Measurements from ENCODE around the gene MLLT1.
"Not testable (repeated sequence)": the region's sequence is repeated elsewhere in the genome, so short reads cannot be mapped to it uniquely, and the experiment has no call there.

Gene MLLT1, protein sequence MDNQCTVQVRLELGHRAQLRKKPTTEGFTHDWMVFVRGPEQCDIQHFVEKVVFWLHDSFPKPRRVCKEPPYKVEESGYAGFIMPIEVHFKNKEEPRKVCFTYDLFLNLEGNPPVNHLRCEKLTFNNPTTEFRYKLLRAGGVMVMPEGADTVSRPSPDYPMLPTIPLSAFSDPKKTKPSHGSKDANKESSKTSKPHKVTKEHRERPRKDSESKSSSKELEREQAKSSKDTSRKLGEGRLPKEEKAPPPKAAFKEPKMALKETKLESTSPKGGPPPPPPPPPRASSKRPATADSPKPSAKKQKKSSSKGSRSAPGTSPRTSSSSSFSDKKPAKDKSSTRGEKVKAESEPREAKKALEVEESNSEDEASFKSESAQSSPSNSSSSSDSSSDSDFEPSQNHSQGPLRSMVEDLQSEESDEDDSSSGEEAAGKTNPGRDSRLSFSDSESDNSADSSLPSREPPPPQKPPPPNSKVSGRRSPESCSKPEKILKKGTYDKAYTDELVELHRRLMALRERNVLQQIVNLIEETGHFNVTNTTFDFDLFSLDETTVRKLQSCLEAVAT

DNA sequence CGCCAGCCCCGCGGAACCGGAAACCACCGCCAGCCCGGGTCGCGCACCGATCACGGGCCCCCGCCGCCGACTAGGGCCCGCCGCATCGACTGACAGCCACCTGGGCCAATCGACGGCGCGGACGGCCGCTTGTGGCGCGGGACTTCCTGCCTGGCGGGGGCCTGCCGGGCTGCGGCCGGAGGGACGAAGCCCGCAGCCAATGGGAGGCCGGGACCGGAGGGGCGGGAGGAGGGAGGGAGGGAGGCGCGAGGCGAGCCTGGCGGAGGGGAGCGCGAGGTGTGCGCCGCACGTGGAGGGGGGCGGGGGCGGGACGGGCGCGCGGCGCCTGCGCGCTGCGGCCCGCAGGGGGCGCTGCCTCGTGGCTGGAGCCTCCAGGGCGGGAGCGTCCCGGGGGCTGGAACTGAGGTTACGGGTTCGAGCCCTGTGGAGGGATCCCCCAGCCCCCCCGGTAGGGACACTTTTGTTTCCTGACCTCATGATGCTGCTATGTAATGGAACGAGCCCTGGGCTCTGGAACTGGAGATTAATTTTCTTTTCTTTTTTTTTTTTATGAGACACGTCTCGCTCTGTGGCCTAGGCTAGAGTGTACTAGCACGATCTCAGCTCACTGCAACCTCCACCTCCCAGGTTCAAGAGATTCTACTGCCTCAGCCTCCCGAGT is at the start of gene MLLT1:
TSS of gene MLLT1 (minus strand) at position 45 of the 661 bp plus-strand sequence. CDS start 191 bp downstream, outside the sequence.
- peak; percentile 41 for DNase-seq

DNA sequence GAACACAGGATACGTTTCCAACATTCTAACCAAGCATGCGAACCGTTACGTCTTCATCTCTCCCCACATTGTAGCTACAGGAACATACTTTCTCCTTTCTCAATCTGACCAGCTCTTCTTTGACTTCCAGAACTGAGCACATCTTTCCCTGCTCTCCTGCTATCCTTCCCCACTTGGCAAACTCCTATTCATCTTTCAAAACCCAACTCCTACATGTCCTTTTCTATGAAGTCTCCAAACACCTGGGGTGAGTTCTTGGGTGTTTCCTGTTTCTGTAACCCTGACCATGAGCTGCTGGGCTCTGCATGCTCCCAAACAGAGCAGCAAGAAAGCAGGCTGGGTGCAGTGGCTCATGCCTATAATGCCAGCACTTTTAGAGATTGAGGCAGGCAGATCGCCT is 47.0 kb upstream of the MLLT1 start:
- no peak for DNase-seq

DNA sequence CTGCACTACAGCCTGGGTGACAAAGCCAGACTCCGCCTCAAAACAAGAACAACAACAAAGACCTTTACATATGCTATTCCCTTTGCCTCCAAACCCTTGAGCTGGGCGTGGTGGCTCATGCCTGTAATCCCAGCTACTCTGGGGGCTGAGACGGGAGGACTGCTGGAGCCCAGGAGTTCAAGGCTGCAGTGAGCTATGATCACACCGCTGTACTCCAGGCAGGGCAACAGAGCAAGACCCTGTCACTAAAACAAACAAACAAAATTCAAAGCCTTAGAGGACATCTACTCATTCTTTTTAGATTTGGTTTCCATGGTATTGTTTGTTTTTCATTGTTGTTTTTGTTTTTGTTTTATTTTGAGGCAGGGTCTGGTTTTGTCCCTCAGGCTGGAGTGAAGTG is 45.8 kb upstream of the MLLT1 start:
- no peak for DNase-seq

DNA sequence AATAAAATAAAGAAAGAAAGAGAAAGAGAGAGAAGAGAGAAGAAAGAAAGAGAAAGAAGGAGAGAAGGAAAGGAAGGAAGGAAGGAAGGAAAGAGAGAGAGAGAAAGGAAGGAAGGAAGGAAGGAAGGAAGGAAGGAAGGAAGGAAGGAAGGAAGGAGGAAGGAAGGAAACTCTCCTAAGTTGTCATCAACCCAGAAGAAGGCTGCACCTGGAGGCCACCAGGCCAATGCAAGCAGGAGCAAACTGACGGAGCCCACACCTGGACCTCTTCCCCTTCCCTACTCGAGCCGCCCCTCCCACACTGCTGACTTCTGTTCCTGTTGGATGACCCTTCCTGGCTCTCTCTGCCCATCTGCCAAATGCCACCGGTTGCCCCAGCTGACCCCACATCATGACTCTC is 45.0 kb upstream of the MLLT1 start:
- DNase-seq: no peak

DNA sequence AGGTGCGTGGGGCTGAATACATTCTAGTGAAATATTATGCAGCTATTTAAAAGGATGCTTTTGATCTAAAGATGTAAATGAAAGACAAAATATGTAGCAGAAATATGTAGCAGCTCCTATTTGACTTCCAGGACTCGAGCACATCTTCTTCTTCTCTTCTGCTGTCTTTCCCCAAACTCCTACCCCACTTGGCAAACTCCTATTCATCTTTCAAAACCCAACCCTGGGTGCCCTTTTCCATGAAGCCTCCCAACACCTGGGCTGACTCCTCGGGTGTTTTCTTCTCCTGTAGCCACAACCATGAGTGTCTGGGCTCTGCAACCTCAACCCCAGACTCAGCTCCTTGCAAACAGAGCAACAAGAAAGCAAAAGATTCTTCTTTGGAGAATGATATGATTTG is 42.5 kb upstream of the MLLT1 start:
- no peak for DNase-seq

DNA sequence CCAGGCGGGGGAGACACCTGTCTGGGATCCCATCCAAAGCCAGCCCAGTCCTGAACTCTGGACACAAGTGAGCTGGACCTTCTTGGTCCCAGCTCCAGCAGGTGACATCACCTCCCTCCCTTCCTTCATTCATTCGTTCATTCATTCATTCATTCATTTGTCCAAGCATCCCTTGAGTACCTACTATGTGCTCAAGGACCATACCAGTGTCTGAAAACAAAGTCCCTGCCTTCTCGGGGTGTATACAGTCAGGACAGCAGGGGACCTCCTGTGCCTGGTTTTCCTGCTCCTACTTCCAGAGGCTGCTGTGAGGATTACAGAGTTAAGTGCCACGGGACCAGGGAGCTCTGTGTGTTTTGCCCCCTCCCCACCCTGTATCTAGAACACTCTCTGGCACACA is 39.6 kb upstream of the MLLT1 start:
- no peak for DNase-seq

GRCh38 chr19:6318772-6319171 is 39.0 kb upstream of the MLLT1 start:
- no peak for DNase-seq

DNA sequence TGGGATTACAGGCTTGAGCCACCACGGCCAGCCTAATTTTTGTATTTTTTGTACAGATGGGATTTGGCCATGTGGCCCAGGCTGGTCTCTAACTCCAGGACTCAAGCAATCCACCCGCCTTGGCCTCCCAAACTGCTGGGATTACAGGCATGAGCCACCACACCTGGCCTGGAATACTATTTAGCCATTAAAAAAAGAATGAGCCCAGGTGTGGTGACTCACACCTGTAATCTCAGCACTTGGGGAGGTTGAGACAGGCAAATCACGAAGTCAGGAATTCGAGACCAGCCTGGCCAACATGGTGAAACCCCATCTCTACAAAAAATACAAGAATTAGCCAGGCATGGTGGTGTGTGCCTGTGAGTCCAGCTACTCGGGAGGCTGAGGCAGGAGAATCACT is 35.9 kb upstream of the MLLT1 start:
- not testable (repeated sequence) for DNase-seq

- no peak for DNase-seq
Measured at GRCh38 chr19:6313398-6313969, 33.7 kb upstream of the MLLT1 start.

GRCh38 chr19:6312018-6312417 is 32.2 kb upstream of the MLLT1 start:
- no peak for DNase-seq

DNA sequence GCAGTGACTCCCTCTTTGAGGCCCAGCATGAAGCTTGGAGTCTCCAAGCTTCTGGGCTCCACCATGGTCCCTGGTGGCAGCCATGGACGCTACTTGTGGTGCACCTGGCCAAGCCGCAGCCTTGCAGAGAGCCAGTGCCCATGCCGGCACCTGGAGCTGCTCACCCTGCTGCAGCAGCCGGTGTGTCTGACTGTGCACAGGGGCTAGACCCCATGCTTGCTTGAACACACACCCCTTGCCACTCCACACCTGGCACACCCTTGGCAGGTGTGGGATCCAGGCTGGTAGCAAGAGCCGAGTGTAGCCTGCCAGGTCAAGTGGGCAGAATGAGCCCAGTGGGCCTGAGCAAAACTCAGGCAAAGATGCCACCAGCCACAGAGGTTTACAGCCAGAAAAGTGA is 18.6 kb upstream of the MLLT1 start:
- DNase-seq: no peak

DNA sequence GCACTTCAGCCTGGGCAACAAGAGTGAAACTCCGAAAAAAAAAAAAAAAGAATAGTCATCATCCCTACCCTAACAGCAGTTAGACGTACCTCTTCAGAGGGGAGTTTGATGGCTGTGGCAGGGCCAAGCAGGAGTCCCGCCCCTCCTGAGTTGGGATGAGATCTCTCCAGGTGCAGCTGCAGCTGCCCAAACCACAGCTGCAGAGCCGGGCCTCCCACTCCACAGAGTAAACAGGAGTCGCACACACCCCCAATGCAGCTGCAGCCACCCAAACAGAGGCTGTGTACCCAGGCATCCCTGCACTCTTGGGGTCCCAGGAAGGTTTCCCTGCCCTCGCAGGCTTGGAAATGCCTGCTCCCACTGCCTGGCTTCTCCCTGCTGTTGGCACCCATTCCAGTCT is 17.4 kb upstream of the MLLT1 start:
- DNase-seq: no peak

DNA sequence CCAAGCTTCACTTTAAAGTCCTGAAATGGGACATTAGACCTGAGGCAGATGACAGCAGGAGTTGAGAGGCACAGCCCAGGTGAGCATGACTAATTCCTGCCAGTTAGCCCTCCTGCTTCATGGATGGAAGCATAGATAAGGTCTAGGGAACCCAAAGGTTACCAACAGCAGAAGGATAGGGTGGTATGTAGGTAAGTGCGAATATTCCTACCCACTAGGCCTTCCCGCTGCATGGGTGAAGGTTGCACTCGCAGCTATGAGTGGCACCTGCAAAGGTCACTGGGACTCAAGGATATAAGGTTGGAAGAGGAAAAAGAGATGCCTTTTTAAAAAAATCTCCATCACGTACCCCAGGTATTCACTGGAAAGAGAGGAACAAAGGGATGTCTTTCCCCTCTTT is 12.2 kb upstream of the MLLT1 start:
- no peak for DNase-seq

- DNase-seq: no peak
Measured at GRCh38 chr19:6288737-6289136, 9.0 kb upstream of the MLLT1 start.

- no peak for DNase-seq
Measured at GRCh38 chr19:6287269-6287885, 7.6 kb upstream of the MLLT1 start.

- DNase-seq: no peak
Measured at GRCh38 chr19:6286676-6287075, 6.9 kb upstream of the MLLT1 start.

- not testable (repeated sequence) for DNase-seq
Measured at GRCh38 chr19:6282393-6282792, 2.6 kb upstream of the MLLT1 start.

- DNase-seq: no peak
Measured at GRCh38 chr19:6279620-6279930, 200 bp downstream of the MLLT1 start.

DNA sequence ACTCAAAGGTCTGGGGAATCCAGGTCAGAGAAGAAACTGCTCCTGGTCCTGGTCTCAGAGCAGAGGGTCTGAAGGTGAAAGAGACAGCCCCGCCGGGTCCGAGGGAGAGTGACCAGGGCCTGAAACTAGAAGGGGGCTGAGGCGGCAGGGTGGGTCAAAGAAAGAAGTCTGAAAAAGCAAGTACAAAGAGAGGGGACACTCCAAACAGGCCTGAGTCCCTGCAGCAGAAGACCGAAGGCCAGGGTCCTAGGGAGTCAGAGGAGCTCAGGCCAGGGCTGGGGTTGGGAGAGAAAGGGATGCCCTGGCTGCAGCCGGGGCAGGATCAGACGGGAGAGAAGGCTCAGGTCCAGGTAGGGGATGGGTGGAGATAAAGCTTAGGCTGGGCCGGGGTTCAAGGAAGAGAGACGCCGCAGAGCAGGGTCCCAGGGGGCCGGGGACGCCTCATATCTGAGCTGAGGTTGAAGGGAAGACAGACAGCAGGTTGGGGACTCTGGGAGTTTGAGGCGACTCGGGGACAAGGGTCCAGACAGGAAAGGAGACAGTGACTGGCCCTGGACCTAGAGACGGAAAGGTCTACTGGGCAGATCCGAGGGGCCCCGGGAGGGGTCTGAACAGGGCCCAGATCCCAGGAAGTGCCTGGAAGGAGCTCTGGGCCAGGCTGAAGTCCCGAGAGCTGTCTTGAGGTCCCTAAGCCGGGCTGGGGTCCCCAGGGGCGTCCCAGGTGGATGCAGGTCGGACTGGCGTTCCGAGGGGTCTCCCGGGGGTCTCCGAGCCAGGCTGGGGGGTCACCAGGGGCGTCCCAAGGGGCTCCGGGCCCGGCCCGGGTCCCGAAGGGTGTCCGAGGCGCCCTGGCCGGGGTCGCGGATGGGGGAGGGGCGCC is 795 bp downstream of the MLLT1 start:
- no peak for DNase-seq

- no peak for DNase-seq
Measured at GRCh38 chr19:6278051-6278450, 1.7 kb downstream of the MLLT1 start.

GRCh38 chr19:6276447-6276846 is 3.3 kb downstream of the MLLT1 start:
- no peak for DNase-seq

DNA sequence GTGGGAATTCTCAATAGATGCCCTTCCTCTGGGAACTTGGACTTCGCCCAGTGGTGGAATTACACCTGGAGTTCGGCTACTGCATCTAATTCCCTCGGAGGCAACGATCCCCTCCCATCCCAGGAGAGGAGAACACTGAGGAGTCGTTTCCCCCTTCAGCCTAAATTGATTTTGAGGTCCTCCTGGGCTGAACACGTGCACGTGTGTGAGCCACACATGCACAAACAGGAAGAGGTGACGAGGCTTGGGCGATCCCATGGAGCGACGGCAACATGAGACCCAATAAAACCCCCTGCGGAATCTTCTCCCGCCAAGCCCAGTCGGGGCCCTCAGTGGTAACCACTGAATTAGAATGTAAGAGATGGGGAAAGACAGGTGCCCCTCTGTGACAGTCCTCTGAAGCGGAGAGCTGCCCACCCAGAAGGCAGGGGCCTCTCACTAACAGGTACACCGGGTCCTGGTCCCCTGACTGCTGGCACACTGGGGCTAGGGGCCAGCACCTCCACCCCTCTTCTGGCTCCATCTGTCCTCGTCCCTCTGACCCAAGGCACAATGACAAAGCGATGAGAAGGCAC is 4.5 kb downstream of the MLLT1 start:
- no peak for DNase-seq

Data from NCI-H1436 treated with DMSO at 0.1 percent for 48 hours (cell line).